Subcutaneous abdominal adipose tissue (tissue), 5 donors: Measurements from ENCODE around the gene SNX32.

Experiments
- H3K27ac ChIP-seq: one replicate; pipeline ENCODE4 v1.7.0; 2013; ENCODE audit warnings: low read depth, mild to moderate bottlenecking, inconsistent platforms, low read length, moderate library complexity
- H3K27me3 ChIP-seq, 5 donors: one replicate each; pipeline ENCODE4 v1.7.0; 2013; ENCODE audit warnings: low read length in 5 of 5, inconsistent platforms in 1 of 5; ENCODE audit not compliant: control insufficient read depth in 5 of 5, insufficient read depth in 4 of 5
- H3K36me3 ChIP-seq, 5 donors: one replicate each; pipeline ENCODE4 v1.7.0; 2013; ENCODE audit warnings: low read length in 5 of 5; ENCODE audit not compliant: control insufficient read depth in 5 of 5, insufficient read depth in 5 of 5
- H3K4me1 ChIP-seq, 5 donors: one replicate each; pipeline ENCODE4 v1.7.0; 2013; ENCODE audit warnings: low read length in 5 of 5, mild to moderate bottlenecking in 3 of 5, moderate library complexity in 1 of 5; ENCODE audit not compliant: control insufficient read depth in 5 of 5, insufficient read depth in 5 of 5
- H3K4me3 ChIP-seq, 5 donors: one replicate each; pipeline ENCODE4 v1.7.0; 2013; ENCODE audit warnings: low read length in 5 of 5, low read depth in 1 of 5
- H3K9ac ChIP-seq, 5 donors: one replicate each; pipeline ENCODE4 v1.7.0; 2013; ENCODE audit warnings: low read length in 5 of 5, mild to moderate bottlenecking in 4 of 5, moderate library complexity in 3 of 5
- H3K9me3 ChIP-seq, 5 donors: one replicate each; pipeline ENCODE4 v1.7.0; 2013; ENCODE audit warnings: low read length in 5 of 5; ENCODE audit not compliant: control insufficient read depth in 5 of 5
- donor health status: healthy.
- donor health status: healthy.
- donor health status: healthy.
- donor health status: healthy.
- donor health status: healthy.

Gene SNX32

DNA sequence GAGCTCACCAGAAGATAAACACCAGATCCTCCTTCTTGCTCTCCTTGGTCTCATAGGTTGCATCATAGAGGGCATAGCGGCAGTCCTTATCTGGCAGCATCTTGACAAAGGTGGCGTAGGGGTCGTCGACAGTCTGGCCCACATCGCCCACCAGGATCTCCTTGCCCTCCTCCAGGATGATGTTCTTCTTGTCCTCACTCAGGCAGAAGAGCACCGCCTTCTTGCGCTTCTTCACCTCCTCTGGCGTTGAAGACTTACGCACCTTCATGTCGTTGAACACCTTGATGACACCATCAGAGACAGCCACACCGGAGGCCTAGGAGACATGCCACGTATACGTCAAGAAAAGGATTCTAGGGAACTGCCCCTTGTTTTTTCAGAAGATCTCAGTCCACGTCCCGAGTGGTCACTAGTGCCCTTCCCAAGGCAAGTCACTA, 22.2 kb downstream of the SNX32 start:
- H3K4me3 ChIP-seq: peak overlapping the region; percentile 78 to 97 (median 96)
- H3K27ac ChIP-seq: peak overlapping the region; percentile 93
- H3K27me3 ChIP-seq: no peaks in the 10 kb centered on the region
- H3K4me1 ChIP-seq: peaks cover 12 to 45% (median 35%) of the 10 kb centered on the region in 5 donors
- peak overlapping the region in 3 of 5 donors; percentile 93 to 98 (median 93) for H3K9ac ChIP-seq
- peaks cover 0 to 54% (median 49%) of the 10 kb centered on the region in 5 donors for H3K36me3 ChIP-seq
- H3K9me3 ChIP-seq: peaks cover 0 to 7% (median 5%) of the 10 kb centered on the region in 5 donors

DNA sequence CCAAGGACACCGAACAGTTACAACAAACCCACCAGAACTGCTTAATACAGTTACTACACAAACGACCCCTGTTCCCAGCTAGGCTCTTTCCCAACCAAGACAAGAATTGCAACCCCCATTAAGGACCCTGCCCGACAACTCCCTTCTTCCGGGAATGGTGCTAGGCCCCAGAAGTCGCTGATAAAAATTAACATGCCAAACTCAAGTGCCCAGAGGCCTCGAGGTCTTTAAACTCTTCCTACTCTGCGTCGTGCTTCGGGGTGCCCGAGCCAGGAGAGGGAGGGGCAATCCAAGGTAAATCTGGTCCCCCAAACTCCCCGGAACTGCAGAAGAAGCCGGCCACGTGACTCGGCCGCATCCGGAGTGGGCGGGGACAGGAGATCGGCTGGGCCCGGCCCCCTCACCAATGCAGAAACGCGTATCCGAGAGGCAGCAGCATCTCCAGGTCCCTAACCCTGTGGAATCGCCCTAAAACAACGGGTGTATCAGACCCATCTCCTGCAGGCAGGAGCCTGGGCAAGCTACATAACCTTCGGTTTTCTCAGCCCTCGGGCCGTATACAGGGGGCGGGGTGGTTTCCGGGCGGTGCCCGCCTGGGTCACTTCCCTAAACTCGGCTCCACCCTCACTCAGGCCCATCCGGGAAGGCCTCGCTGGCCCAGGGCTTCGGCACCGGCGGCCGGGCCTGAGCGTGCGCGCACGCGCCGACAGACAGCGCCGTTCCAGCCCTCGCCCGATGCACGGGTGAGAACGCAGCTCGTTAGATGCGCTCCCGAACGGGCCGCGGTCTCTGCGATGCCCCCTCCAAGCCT, 23.1 kb downstream of the SNX32 start:
- no peaks in the 10 kb centered on the region for H3K9me3 ChIP-seq
- peaks cover 0 to 46% (median 41%) of the 10 kb centered on the region in 5 donors for H3K36me3 ChIP-seq
- H3K27ac ChIP-seq: peak overlapping the region; percentile 93
- H3K4me1 ChIP-seq: peaks cover 17 to 54% (median 45%) of the 10 kb centered on the region in 5 donors
- no peaks in the 10 kb centered on the region for H3K27me3 ChIP-seq
- peak overlapping the region; percentile 78 to 97 (median 96) for H3K4me3 ChIP-seq
- peak overlapping the region; percentile 63 to 98 (median 93) for H3K9ac ChIP-seq

GRCh38 chr11:65857500-65857852, 23.7 kb downstream of the SNX32 start:
- peak overlapping the region; percentile 38 to 98 (median 93) for H3K9ac ChIP-seq
- no peaks in the 10 kb centered on the region for H3K27me3 ChIP-seq
- H3K4me1 ChIP-seq: peaks cover 17 to 60% (median 49%) of the 10 kb centered on the region in 5 donors
- peak overlapping the region; percentile 93 for H3K27ac ChIP-seq
- H3K4me3 ChIP-seq: peak overlapping the region; percentile 78 to 97 (median 96)
- H3K9me3 ChIP-seq: no peaks in the 10 kb centered on the region
- H3K36me3 ChIP-seq: peaks cover 0 to 46% (median 43%) of the 10 kb centered on the region in 5 donors

- Histone ChIP-seq H3K9ac (peak within 1 kb of the TSS; percentile 63 to 98 (median 93)), H3K36me3 (peaks cover 0 to 46% (median 45%) of the 10 kb centered on the region in 5 donors), H3K27me3 (no peaks in the 10 kb centered on the region), H3K27ac (peak within 1 kb of the TSS; percentile 93), H3K4me3 (peak within 1 kb of the TSS; percentile 78 to 97 (median 96)), H3K4me1 (peaks cover 17 to 66% (median 55%) of the 10 kb centered on the region in 5 donors), H3K9me3 (no peaks in the 10 kb centered on the region)
Observed at GRCh38 chr11:65857853-65858680, 24.3 kb downstream of the SNX32 start, which contains the start of gene CFL1. CFL1 (minus strand) TSS chr11:65858180; CDS start chr11:65858099, 81 bp downstream.

GRCh38 chr11:65858681-65859087, 24.9 kb downstream of the SNX32 start:
- H3K9ac ChIP-seq: peak overlapping the region in 4 of 5 donors; percentile 59 to 80 (median 66)
- H3K27me3 ChIP-seq: no peaks in the 10 kb centered on the region
- H3K4me3 ChIP-seq: peak overlapping the region; percentile 57 to 97 (median 96)
- H3K9me3 ChIP-seq: no peaks in the 10 kb centered on the region
- peaks cover 17 to 70% (median 56%) of the 10 kb centered on the region in 5 donors for H3K4me1 ChIP-seq
- peak overlapping the region; percentile 93 for H3K27ac ChIP-seq
- peaks cover 0 to 46% (median 45%) of the 10 kb centered on the region in 5 donors for H3K36me3 ChIP-seq

DNA sequence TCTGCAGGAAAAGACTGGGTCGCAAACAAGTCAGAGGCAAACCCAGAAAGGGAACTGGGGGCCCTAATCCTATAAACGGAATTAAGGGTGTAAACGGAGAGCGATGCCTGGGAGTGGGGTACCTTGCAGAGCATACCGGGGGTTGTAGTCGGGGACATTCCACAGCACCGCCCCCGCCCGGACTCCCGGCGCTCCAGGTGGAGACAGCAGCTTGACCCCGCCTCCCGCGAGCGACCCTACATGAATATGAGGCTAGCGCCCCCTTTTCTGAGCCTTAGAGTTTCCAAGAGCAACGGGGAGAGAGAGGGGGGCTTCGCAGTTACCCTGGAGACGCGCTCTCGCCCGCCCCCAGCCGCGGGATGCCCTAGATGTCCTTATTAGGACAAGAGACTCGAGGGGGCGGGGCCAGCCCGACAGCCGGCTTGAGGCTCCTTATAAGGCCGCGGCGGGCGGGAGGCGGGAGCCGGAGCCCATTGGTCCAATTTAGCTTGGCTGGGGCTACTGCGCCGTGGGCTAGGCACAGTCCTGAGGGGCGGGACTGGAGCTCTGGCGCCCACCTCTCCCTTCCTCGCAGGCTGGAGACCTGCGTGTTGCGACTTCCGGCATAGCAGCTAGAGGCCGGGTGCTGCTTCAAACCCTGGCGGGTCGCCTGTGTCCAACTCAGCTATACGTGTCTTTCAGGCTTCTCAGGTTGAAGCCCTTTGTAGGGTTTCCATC, 25.5 kb downstream of the SNX32 start:
- Histone ChIP-seq H3K27me3 (no peaks in the 10 kb centered on the region), H3K36me3 (peaks cover 0 to 46% (median 45%) of the 10 kb centered on the region in 5 donors), H3K9me3 (no peaks in the 10 kb centered on the region), H3K27ac (peak overlapping the region; percentile 93), H3K4me1 (peaks cover 17 to 70% (median 56%) of the 10 kb centered on the region in 5 donors), H3K9ac (peak overlapping the region; percentile 57 to 95 (median 84)), H3K4me3 (peak overlapping the region; percentile 75 to 97 (median 96))

- Histone ChIP-seq H3K4me3 (peak overlapping the region; percentile 75 to 97 (median 83)), H3K27ac (peak overlapping the region; percentile 93), H3K9ac (peak overlapping the region; percentile 57 to 95 (median 84)), H3K4me1 (peaks cover 17 to 70% (median 56%) of the 10 kb centered on the region in 5 donors), H3K9me3 (no peaks in the 10 kb centered on the region), H3K36me3 (peaks cover 0 to 46% (median 45%) of the 10 kb centered on the region in 5 donors), H3K27me3 (no peaks in the 10 kb centered on the region)
Observed at GRCh38 chr11:65859812-65860277, 26.1 kb downstream of the SNX32 start.

GRCh38 chr11:65860278-65861164, 26.8 kb downstream of the SNX32 start, which contains the start of gene MUS81:
MUS81 (plus strand) TSS chr11:65860433; CDS start chr11:65860754, 321 bp downstream.
- Histone ChIP-seq H3K9me3 (no peaks in the 10 kb centered on the region), H3K4me3 (peak within 1 kb of the TSS; percentile 83 to 97 (median 96)), H3K27ac (peak within 1 kb of the TSS; percentile 93), H3K27me3 (no peaks in the 10 kb centered on the region), H3K4me1 (peaks cover 17 to 66% (median 55%) of the 10 kb centered on the region in 5 donors), H3K36me3 (peaks cover 0 to 46% (median 45%) of the 10 kb centered on the region in 5 donors), H3K9ac (peak within 1 kb of the TSS; percentile 77 to 95 (median 84))
